Stimulated activated CD8-positive, alpha-beta memory T cell treated with anti-CD3 and anti-CD28 coated beads, Interleukin-4, amount 100 ng/mL, for 4 hours (primary cell): Measurements from ENCODE around the gene EIF4G2.
"Not testable (repeated sequence)": the region's sequence is repeated elsewhere in the genome, so short reads cannot be mapped to it uniquely, and the experiment has no call there.

Experiments
- DNase-seq, 2 donors: peaks; one replicate each; pipeline ENCODE4 v3.0.0-alpha.2; 2020; ENCODE audit warnings: low read depth in 2 of 2, low spot score in 1 of 2

EIF4G2 gene

DNA sequence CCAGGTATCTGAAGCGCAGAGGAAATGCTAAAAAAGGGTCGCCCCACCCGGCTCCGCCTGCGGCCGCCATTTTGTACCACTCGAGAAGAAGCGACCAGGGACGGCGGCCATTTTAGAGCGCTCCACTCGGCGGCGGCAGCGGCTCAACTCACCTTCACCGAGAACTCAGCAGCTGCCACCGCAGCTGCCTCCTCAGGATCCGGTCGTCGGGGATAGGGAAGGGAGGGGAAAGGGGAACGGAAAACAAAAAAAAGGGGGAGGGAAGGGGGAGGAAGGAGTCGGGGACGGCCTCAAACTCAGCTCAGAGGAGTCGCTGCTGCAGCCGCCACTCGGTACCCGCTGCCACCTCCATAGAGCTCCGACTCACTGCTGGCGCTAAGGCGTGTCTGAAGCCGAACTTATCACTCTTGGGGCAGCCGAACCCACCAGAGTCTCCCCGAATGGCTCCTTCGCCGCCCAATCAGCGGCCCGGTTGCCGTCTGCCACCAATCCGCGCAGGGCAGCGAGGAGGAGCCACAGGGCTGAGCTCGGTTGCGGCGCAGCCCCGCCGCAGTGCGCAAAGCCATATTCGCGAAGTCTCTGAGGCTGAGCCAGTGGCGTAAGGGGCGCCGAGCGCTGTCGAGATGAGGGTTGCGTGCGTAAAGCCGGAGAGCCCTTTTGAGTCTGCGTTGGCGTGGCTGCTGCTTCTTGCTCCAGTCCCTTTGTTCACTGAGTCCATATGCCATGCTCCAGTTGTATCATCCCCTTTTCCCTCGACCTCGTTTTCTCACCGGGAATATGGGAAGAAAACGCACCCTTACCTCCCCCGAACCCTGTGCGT is at the start of gene EIF4G2:
Gene EIF4G2 (minus strand): TSS at position 374 of the 820 bp plus-strand sequence.
- DNase-seq = peak; percentile 91 to 97

DNA sequence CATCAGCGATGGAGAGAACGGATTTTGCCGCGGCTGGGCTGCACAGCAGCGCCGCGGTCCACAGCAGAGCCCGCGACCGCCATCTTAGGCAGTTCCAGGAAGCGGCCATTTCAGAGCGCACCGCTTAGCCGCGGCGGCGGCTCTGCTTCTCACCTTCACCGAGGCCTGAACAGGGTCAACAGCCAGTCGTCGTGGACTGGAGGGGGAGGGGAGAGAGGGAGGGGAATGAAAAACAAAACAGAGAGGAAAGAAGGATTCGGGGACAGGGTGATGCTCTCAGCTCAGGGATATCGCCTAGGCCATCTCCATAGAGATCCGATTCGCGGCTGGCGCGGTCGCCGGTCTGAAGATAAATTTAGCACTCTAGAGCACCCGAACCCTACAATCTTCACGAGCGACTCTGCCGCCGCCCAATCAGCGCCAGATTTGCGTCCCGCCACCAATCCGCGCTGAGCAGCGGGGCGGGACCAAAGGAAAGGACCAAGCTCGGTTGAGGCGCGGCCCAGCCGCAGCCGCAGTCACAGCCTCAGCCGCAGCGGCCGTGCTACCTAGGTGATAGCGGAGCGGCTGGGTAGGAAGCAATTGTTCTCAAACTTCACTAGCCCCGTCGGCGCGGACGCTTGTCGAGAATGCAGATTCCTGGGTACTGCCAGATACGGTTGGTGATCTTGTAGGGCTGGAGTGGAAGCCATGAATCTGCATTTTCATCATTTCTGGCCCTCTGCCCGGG is 49.1 kb upstream of the EIF4G2 start, which contains the start of gene ZBED5:
Gene ZBED5 (minus strand): TSS at position 345 of the 730 bp plus-strand sequence. CDS start 3,108 bp downstream, outside the sequence.
- peak; percentile 83 to 90 for DNase-seq

DNA sequence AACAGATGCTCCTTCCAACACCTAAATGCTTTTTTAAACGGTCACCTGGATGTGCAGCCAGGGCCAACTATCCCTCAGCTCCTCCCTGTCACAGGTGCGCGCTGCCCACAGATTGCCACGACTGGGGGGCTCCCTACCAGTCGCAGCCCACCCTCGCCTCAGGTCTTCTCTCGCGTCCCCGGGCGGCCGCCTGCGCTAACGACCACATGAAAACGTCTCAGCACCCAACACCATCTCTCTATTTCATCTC is 48.7 kb upstream of the EIF4G2 start:
- DNase-seq = no peak

DNA sequence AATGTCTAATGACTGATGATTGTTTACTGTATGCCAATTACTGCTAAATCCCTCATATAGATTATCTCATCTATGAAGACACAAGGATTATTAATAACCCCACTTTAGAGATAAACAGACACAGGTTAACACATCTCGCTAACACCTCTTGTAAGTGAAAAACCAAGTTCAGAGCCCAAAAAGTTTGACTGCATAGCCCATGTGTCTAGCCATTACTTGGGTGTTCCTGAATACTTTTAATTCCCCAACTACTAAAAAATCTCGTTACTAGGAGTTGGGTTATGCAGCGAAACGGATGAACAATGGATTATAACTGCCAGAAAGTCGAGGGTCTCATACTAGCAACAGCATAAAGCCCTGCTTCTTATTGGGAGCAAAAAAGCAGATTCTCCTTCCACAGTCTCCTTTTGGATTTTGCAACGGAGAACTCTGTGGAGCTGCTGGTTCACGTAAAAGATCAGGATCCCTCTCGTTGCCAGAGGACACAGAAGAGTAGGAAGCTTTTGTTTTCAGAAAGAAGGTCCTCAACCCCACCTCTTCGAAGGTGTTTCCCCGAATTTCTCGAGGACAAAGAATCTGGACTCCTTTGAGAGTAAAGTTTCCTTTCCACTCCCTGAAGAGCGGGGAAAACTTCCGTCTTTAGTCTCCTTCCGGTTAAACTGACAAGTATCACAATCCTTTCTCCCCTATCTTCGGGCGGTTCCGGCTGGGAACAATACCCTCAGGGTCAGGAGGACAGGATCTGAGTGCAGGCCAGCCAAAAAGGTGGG is 48.1 kb upstream of the EIF4G2 start:
- DNase-seq = no peak

DNA sequence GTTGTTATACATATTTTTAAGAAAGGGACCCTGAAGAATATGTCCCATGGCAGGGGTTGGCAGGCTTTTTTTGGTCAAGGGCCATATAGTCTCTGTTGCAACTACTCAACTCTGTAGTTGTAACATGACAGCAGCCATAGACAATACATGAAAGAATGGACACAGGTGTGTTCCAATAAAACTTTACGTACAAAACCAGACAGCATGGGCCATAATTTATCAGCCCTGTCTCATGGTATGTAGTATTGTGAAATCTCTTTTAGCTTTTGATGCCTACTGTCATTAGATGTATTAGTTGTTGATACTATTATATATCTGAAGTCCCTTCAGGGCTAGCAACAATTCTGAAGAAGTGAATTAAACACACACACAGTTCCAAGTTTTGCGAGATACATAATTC is 46.6 kb upstream of the EIF4G2 start:
- DNase-seq = no peak

DNA sequence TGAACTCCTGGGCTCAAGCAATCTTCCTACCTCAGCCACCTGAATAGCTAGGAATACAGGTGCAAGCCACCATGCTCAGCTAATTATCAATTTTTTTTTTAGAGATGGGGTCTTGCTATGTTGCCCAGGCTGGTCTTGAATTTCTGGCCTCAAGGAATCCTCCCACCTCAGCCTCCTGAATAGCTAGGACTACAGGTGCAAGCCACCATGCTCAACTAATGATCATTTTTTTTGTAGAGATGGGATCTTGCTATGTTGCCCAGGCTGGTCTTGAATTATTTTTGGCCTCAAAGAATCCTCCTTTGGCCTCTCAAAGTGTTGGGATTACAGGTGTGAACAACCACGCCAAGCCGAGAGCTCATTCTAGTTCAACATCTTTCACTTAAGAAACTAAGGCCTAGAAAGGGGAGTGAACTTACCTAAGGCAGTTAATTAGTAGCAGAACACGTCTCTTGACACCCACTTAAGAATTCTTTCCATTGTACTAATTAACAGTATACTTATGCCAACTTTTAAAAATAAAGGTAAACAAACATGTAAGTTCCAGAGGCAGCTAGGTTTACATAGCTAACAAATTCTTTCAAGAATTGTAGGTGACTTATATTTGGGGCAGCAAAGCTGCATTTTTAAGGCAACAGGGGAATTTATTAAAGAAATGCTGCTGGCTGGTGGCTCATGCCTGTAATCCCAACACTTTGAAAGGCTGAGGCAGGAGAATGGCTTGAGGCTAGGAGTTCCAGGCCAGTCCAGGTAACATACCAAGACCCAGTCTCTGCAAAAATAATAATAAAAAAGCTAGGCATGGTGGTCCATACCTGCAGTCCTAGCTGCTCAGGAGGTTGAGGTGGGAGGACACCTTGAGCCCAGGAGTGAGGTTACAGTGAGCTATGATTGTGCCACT is 39.5 kb upstream of the EIF4G2 start:
- no peak for DNase-seq

DNA sequence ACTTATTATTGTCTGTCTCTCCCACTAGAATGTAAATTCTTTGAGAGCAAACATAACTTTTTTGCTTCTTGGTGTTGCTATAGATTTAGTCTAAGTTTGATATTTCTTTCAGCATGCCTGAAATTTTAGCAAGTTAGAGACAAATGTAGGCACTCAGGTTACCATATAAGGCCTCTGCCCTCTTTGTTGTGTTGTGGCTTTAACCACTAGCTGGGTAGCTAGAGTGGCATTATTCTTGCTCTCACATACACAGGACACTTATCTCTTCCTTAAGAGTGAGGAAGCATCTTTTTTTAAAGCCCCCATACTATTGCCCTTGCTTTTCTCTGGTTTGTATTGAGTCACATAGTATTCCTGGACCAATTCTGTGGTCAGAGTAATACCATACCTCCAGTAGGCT is 37.9 kb upstream of the EIF4G2 start:
- no peak for DNase-seq

DNA sequence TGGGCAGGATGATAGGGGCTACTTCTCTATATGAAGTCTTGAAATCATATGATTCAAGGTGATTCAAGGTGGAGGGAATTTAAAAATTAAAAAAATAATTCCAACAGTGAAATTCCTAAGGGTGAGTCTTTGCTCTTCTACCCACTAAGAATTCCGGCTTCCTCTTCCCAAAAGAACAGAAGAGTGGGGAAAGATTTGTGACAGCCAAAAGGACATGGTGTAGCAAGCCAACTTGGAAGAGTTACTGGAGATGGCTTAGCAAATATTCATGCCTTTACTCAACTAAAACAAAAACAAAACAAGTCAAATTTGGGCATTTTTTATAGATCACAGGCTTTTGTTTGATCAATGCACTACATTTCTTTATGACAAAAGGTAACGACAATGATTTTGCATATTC is 36.9 kb upstream of the EIF4G2 start:
- no peak for DNase-seq

DNA sequence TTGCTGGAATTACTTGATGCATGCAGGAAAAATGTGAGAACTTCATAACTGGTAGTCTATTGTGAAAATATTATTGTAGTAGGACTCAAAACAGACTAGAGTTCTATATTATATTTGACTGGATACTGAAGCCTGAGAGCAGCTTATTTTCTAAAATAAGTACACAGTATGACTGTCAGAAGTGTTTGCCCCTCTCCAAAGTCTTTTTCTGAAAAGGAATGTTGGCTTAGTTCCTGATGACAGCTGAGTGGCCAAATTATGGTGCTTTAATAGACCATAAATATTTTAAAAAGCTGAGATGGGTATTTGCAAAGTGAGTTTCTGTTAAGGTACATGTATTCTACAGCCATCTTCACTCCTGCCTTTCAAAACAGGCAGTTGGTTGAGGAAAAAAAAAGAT is 36.1 kb upstream of the EIF4G2 start:
- DNase-seq = no peak

DNA sequence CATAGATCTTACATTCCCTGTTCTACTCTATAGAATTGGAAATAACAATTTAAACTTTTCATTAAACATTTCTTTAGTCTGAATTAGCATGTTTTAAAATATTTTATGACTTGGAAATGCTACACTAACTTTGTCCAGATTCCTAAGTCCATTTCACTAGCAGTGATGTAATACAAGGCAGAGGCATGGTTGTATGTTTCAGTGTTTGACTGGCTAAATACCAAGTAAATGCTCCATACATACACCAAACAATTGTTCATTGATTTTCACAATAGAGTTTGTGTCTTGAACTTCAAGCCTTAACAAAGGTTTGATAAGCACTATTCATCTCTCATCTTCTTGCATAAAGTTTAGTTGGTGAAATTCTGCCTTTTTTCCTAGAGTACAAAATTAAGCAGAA is 35.6 kb upstream of the EIF4G2 start:
- no peak for DNase-seq

DNA sequence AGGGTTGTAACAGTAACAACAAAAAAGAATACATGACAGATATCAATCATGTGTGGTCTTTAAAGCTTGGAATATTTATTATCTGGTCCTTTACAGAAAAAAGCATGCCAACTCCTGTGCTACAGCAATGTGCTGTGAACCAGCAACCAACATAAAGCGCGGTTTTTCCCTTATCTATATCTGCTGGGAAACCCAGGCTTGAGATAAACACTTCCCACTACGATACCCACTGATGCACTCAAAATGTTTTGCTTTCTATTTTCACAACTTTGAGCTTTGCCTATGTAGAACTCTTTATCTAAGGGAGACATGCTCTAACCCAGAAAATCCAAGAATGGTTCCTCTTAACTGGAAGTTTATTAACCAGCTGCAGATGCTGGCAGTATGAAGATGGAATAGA is 30.2 kb upstream of the EIF4G2 start:
- DNase-seq = no peak

DNA sequence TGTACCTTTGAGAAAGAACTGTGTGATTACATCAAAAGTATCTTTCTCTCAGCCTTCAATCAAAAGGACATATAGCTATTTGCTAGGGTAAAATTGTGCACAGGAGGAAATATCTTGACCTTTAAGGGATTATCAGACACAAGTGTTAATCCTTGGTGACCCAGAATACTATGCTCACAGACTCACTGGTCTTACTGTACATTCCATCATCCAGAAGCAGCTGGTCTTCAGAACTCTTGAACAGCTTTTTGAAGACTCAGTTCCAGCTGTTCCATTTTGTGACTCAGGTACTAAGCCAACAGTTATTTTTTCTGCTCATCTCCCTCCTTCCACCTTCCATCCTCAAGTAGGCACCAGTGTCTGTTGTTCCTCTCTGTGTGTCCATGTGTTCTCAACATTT is 29.4 kb upstream of the EIF4G2 start:
- no peak for DNase-seq

DNA sequence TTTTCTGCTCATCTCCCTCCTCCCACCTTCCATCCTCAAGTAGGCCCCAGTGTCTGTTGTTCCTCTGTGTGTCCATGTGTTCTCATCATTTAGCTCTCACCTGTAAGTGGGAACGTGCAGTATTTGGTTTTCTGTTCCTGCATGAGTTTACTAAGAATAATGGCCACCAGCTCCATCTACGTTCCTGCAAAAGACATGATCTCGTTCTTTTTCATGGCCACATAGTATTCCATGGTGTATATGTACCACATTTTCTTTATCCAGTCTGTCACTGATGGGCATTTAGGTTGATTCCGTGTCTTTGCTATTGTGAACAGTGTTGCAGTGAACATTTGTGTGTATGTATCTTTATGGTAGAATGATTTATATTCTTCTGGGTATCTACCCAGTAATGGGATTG is 28.2 kb upstream of the EIF4G2 start:
- not testable (repeated sequence) for DNase-seq

DNA sequence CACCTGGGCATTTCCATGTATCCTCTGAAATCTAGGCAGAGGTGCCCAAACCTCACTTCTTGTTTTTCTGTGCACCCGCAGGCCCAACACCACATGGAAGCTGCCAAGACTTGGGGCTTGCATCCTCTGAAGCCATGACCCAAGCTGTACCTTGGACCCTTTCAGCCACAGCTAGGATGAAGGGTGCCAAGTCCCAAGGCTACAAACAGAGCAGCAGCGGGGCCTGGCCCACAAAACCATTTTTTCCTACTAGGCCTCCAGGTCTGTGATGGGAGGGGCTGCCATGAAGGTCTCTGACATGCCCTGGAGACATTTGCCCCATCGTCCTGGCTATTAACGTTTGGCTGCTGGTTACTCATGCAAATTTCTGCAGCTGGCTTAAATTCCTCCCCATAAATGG is 20.4 kb upstream of the EIF4G2 start:
- DNase-seq = no peak

DNA sequence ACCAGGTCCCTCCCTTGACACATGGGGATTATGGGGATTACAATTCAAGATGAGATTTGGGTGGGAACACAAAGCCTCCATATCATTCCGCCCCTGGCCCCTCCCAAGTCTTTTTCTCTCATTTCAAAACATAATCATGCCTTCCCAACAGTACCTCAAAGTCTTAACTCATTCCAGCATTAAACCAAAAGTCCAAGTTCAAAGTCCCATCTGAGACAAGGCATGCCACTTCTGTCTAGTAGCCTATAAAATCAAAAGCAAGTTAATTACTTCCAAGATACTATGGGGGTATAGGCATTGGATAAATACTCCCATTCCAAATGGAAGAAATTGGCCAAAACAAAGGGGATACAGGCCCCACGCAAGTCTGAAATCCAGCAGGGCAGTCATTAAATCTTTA is 19.7 kb upstream of the EIF4G2 start:
- no peak for DNase-seq

DNA sequence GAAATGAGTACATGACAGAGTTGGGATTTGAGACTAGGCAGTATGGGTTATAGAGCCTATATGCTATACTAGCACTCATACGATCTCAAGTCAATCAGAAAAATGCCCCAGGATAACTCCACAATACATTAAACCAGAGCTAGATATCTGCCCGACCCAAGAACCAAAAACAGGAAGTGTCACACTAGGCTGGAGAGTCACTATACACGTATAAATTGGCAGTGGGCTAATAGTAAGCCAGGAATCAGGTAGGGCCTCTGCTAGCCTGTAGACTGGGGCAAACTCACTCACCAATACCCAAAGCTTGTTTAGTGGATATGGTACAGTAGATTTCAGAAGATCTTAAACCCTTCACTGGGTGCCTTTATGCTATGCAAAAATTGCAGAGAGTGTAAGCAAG is 16.2 kb upstream of the EIF4G2 start:
- no peak for DNase-seq

DNA sequence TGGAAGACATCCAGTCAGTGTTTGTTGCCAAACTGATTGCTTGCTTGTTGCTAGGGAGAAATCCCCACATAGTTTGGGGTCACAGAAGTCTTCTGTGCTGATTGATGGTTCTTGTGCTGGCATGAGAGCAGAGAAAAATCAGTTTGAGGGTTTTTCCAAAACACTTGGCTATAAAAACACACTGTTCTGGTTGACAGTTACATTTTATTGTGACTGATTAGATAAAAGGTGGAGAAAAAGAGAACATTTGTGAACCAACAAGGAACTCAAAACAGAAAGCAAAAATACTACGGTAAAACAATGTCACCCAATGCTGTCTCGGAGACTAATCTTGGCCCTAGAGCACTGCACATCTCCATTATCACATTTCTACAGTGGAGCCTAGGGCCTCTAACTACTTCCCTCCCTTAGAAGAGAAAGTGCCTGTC is 14.4 kb upstream of the EIF4G2 start:
- no peak for DNase-seq

DNA sequence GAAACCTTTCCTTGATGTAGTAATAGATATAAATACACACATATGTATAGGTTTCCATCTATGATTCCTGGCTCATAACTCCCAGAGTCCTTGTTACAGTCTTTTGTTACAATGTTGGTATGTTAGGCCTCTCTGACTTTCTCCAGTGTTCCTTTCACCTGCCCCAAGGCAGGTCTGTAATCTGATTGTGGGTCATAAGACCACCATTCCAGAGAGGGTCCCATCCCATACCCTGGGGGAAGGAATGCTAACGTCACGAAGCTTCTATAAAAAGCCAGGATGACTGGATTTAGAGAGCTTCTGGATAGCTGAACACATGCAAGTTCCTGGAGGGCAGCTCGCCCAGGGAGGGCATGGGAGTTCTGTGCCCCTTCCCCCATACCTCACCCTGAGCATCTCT is 13.8 kb upstream of the EIF4G2 start:
- not testable (repeated sequence) for DNase-seq

DNA sequence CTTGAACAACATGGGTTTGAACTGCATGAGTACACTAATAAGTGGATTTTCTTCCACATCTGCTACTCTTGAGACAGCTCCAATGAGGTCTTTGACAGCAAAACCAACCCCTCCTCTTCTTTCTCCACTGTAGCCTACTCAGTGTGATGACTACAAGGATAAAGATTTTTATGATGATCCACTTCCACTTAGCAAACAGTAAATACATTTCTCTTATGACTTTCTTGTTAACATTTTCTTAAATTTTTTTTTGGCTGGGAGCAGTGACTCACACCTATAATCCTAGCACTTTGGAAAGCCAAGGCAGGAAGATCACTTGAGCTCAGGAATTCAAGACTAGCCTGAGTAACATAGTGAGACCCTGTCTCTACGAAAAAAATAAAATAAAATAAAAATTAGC is 9.9 kb upstream of the EIF4G2 start:
- DNase-seq = no peak

DNA sequence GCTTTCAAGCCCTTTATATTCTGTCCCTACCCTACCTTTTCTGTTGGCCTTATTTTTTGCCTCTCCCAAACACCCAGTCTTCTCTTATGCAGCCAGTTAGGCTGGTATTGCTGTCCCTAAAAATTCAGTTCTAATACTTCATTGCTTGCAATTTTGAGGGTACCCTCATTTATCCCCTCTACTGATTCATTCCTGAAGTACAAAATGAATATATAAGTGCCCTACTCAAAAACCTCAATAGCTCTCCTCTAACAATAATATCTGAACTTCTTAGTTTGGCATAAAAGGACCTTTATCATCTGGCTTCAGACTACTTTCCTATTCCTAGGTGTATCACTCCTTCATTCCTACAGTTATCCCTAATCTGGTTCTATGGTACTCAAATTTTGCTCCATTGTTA is 5.2 kb upstream of the EIF4G2 start:
- DNase-seq = no peak
